Natural killer cell (primary cell): ENCODE results near the gene NPY2R. TPM values are rescaled to one million over a fixed set of nuclear protein-coding genes. Genes with fewer than 3 reads are reported as not detected.

ENCODE experiments used
- ATAC-seq, 3 donors: fragments of 150-1000 bp in 2 of 3; fragments of 200-7000 bp in 1 of 3; cut with Tn5 transposase; 1 replicate in 1 of 3; 2 replicates in 2 of 3; pipeline ENCODE4 v1.10.0; 2021; ENCODE audit warnings: mild to moderate bottlenecking in 2 of 3, moderate library complexity in 2 of 3
- DNase-seq, 2 donors: peaks; one replicate each; pipeline versions ENCODE4 v3.0.0 to v3.0.0-alpha.2; 2013 to 2021; ENCODE audit warnings: mixed read lengths in 1 of 2
- H3K27ac ChIP-seq: one replicate; pipeline ENCODE4 v1.5.1; 2013; ENCODE audit warnings: mild to moderate bottlenecking, low read length
- H3K27me3 ChIP-seq: one replicate; pipeline ENCODE4 v1.6.1; 2013; ENCODE audit warnings: low read length; ENCODE audit not compliant: control insufficient read depth, insufficient read depth
- H3K36me3 ChIP-seq: one replicate; pipeline ENCODE4 v1.6.1; 2013; ENCODE audit warnings: low read length; ENCODE audit not compliant: control insufficient read depth, insufficient read depth
- H3K4me1 ChIP-seq: one replicate; pipeline ENCODE4 v1.6.1; 2013; ENCODE audit warnings: low read length; ENCODE audit not compliant: control insufficient read depth, insufficient read depth
- H3K4me3 ChIP-seq: one replicate; pipeline ENCODE4 v1.5.1; 2013; ENCODE audit warnings: low read length
- H3K9me3 ChIP-seq: one replicate; pipeline ENCODE4 v1.6.1; 2013; ENCODE audit warnings: low read length; ENCODE audit not compliant: control insufficient read depth, insufficient read depth
- H3K27ac Mint-ChIP-seq, 2 donors: one replicate each; pipeline ENCODE4 v1.8.0; 2022; ENCODE audit warnings: mild to moderate bottlenecking in 2 of 2, mixed read lengths in 2 of 2, moderate library complexity in 1 of 2
- H3K27me3 Mint-ChIP-seq, 2 donors: one replicate each; pipeline ENCODE4 v1.8.0; 2022; ENCODE audit warnings: low read depth in 2 of 2, mixed read lengths in 2 of 2
- H3K36me3 Mint-ChIP-seq: one replicate; pipeline ENCODE4 v1.8.0; 2022; ENCODE audit warnings: mixed read lengths
- H3K4me1 Mint-ChIP-seq, 2 donors: one replicate each; pipeline ENCODE4 v1.8.0; 2022; ENCODE audit warnings: mixed read lengths in 2 of 2
- H3K4me3 Mint-ChIP-seq: one replicate; pipeline ENCODE4 v1.8.0; 2022; ENCODE audit warnings: mild to moderate bottlenecking, moderate library complexity, mixed read lengths
- H3K9me3 Mint-ChIP-seq, 2 donors: one replicate each; pipeline ENCODE4 v1.8.0; 2022; ENCODE audit warnings: mixed read lengths in 2 of 2
- CTCF ChIP-seq: fragments of 200-600 bp; IDR thresholded peaks from one replicate; pipeline ENCODE4 v1.8.0; 2022; ENCODE audit warnings: antibody characterized with exemption
- WGBS: methylation state at CpG from one replicate; pipeline ENCODE4 v1.1.7; 2013; ENCODE audit warnings: missing lambda C conversion rate; ENCODE audit not compliant: insufficient coverage; 5-methylcytosine and 5-hydroxymethylcytosine counted together
- intact Hi-C: fragments of 100-400 bp; cut with micrococcal nuclease; formaldehyde crosslinking; loops from one replicate; pipeline ENCODE4 v1.14.2; 2022
- total RNA-seq, 4 donors: library from RNA; stranded (reverse); fragments of 120-200 nt in 1 of 4; gene quantifications; one replicate each; pipeline versions ENCODE4 v1.2.3 to v1.2.4, GENCODE V29; 2013 to 2022

Gene NPY2R
- total RNA-seq, 3 donors from 2014 or later (not counting 1 experiment from before 2014, with no cell fraction given) = not detected

DNA sequence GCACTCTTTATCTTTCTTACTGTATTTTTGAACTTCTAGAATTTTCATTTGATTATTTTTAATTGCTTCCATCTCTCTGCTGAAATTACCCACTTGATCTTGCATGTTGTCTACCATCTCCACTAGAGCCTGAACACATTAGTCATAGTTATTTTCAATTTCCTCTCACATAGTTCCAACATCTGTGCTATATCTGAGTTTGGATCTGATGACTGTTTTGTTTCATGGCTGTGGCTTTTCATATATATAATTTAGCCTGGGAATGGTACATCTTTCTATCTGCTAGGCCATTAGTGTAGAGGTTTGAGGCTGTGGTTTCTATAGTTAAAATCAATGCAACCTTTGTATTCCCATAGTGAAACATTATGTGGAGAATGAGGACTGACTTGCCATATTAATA lies 33.2 kb downstream of the NPY2R start:
- Mint-ChIP-seq H3K36me3 (no peaks in the 10 kb centered on the region), H3K9me3 (peaks cover 6 to 7% of the 10 kb centered on the region in 2 donors), H3K4me1 (no peaks in the 10 kb centered on the region), H3K4me3 (no peak overlapping the region), H3K27me3 (no peaks in the 10 kb centered on the region), H3K27ac (no peak overlapping the region)
- no peak for ATAC-seq
- no peak for TF ChIP-seq CTCF
- no peaks in the 10 kb centered on the region for H3K4me1 ChIP-seq
- DNase-seq = no peak
- no peaks in the 10 kb centered on the region for H3K9me3 ChIP-seq
- H3K27me3 ChIP-seq = no peaks in the 10 kb centered on the region
- H3K36me3 ChIP-seq = no peaks in the 10 kb centered on the region
- H3K4me3 ChIP-seq = no peak overlapping the region
- intact Hi-C loops = no loop called here
- H3K27ac ChIP-seq = no peak overlapping the region

- Histone ChIP-seq H3K36me3 (no peaks in the 10 kb centered on the region), H3K27me3 (no peaks in the 10 kb centered on the region), H3K27ac (no peak overlapping the region), H3K9me3 (no peaks in the 10 kb centered on the region), H3K4me1 (no peaks in the 10 kb centered on the region), H3K4me3 (no peak overlapping the region)
- intact Hi-C loops = no loop called here
- Mint-ChIP-seq H3K27me3 (no peaks in the 10 kb centered on the region), H3K9me3 (peaks cover 6 to 7% of the 10 kb centered on the region in 2 donors), H3K36me3 (no peaks in the 10 kb centered on the region), H3K27ac (no peak overlapping the region), H3K4me3 (no peak overlapping the region), H3K4me1 (no peaks in the 10 kb centered on the region)
- TF ChIP-seq CTCF = no peak
- DNase-seq (no peak), ATAC-seq (no peak)
- 89% methylated on average over 4 of the region's 4 CpGs for WGBS
Observed at GRCh38 chr4:155245105-155245504, 36.7 kb downstream of the NPY2R start.

DNA sequence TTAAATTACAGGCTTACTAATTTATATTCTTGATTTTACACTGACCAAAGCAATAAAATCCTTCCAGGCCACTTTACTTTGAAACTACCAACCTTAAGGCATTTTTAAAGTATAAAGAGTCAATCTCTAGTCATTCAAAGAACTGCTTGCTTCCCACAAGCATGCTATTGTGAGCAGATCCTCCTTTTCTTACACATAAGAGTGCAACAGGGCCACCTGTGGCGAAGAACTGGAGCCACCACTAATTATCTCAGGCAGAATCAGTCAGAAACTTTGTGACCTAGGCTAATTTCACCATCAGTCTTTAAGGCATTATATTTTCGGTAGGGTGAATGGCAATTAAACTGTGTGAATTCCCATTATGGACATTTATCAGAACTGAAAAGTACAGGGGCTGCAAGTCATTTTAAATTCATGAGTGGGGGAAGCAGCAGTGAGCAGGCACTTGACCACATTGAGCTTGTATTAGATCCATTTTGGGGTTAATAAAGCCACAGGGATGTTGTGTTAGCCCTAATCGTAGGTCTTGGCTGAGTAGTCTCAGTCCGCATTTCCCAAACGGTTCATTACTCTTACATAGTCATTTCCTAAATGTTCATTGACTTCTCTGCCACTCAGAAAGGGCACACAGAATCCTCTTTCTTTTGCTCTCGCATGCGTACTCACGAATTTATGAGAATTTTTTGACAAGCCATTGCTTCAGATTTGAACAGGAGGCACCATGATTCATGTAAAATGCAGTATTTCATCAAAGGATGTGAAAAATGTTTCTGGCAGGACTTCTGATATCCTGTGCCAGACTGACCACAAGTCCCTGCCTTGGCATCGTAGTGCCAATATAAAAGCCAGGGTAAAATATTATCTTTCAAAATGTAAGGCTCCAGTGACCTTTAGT lies 39.8 kb downstream of the NPY2R start:
- no peak overlapping the region for H3K27ac Mint-ChIP-seq
- DNase-seq = no peak
- no peaks in the 10 kb centered on the region for H3K27me3 ChIP-seq
- no peak overlapping the region for H3K4me3 Mint-ChIP-seq
- no peak for ATAC-seq
- H3K4me3 ChIP-seq = no peak overlapping the region
- H3K4me1 Mint-ChIP-seq = no peaks in the 10 kb centered on the region
- 77% methylated on average over 9 of the region's 9 CpGs for WGBS
- no peak for TF ChIP-seq CTCF
- no peaks in the 10 kb centered on the region for H3K36me3 Mint-ChIP-seq
- no peaks in the 10 kb centered on the region for H3K4me1 ChIP-seq
- no peaks in the 10 kb centered on the region for H3K36me3 ChIP-seq
- no peaks in the 10 kb centered on the region for H3K27me3 Mint-ChIP-seq
- H3K9me3 ChIP-seq = no peaks in the 10 kb centered on the region
- intact Hi-C loops = no loop called here
- H3K9me3 Mint-ChIP-seq = peaks cover 0 to 5% of the 10 kb centered on the region in 2 donors
- no peak overlapping the region for H3K27ac ChIP-seq
